Vagina (tissue), 2 donors: ENCODE data around the gene GPANK1. TPM values are rescaled to one million over a fixed set of nuclear protein-coding genes. Genes with fewer than 3 reads are reported as not detected.

Source experiments
- DNase-seq, 2 donors: peaks; one replicate each; pipeline ENCODE4 v3.0.0-alpha.2; 2017; ENCODE audit errors: extremely low spot score in 2 of 2
- H3K27ac ChIP-seq: fragments of 200-600 bp; sonication (generic); one replicate; pipeline ENCODE4 v1.5.1; 2019
- H3K27me3 ChIP-seq: fragments of 200-600 bp; sonication (generic); one replicate; pipeline ENCODE4 v1.5.1; 2019
- H3K36me3 ChIP-seq, 2 donors: fragments of 200-600 bp; sonication (generic); one replicate each; pipeline ENCODE4 v1.5.1; 2017 to 2019
- H3K4me1 ChIP-seq: fragments of 200-600 bp; sonication (generic); one replicate; pipeline ENCODE4 v1.5.1; 2019
- H3K4me3 ChIP-seq, 2 donors: fragments of 200-600 bp; sonication (generic); 1 replicate in 1 of 2; 2 replicates in 1 of 2; pipeline ENCODE4 v1.5.1; 2016 to 2019
- H3K9me3 ChIP-seq: fragments of 200-600 bp; sonication (generic); one replicate; pipeline ENCODE4 v1.5.1; 2019
- POLR2A ChIP-seq, 2 donors: fragments of 450-650 bp; IDR thresholded peaks; one replicate each; pipeline ENCODE4 v1.6.1; 2017; ENCODE audit warnings: antibody characterized with exemption in 2 of 2, mild to moderate bottlenecking in 2 of 2, moderate library complexity in 2 of 2
- POLR2AphosphoS5 ChIP-seq, 2 donors: sonication (generic); formaldehyde crosslinking; IDR thresholded peaks; one replicate each; pipeline ENCODE4 v1.9.0; 2017; ENCODE audit warnings: antibody characterized with exemption in 2 of 2, mild to moderate bottlenecking in 2 of 2, low read depth in 1 of 2; ENCODE audit not compliant: insufficient read depth in 1 of 2
- intact Hi-C: fragments of 100-400 bp; cut with DNase I; formaldehyde crosslinking; loops from one replicate; pipeline ENCODE4 v1.15.1; 2023
- total RNA-seq: library from RNA; depleted of rRNA; stranded (reverse); fragments of >200 nt; gene quantifications from one replicate; pipeline ENCODE4 v1.2.3, GENCODE V29; 2016
- TF ChIP-seq, protein P1 (sequence below), 3 experiments: fragments of 450-650 bp in 2 of 3; fragments of 200-600 bp in 1 of 3; sonication (generic) in 1 of 3; IDR thresholded peaks; one replicate each; pipeline ENCODE4 v1.5.1; 2017 to 2019; ENCODE audit warnings: antibody characterized with exemption in 3 of 3, mild to moderate bottlenecking in 2 of 3, moderate library complexity in 2 of 3

GPANK1 gene
- total RNA-seq, 1 donor from 2014 or later = 16.9 TPM

DNA sequence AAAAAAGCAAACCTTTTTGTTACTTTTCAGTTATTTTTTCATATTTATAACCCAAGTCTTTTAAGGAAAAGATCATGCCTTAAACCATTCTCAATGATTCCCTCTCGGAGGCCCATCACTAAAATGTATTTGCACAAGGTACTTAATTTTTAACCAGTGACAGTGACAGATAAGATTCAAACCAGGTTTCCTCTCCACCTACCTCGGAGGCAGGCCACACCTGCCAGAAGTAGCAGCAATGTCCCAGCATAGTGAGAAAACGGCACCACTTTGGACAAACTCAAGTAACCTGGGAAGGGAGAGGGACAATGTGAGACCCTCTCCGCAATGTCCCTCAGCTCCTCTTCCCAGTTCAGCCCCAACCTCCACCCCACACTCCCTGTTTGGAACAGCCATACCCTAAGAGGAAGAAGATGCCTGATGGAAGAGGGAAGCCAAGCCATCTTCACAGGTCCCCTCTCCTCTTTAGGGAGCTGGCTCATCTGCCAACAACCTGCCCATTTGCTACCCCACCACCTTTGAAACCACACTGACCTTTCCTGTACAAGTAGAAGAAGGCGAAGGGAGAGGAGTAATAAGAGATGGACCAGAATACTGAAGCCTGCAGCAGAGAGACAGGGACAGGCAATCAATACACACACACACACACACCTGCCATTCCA is 36.1 kb upstream of the GPANK1 start:
- H3K9me3 ChIP-seq = no peaks in the 10 kb centered on the region
- H3K4me1 ChIP-seq = peaks cover 28% of the 10 kb centered on the region
- no peaks in the 10 kb centered on the region for H3K27me3 ChIP-seq
- peaks cover 0 to 28% of the 10 kb centered on the region in 2 donors for H3K36me3 ChIP-seq
- peak overlapping the region; percentile 98 for H3K27ac ChIP-seq
- intact Hi-C loops = loop anchor here (2.0 kb wide), 1 partner anchor 32 kb away; the partner anchor contains the start of gene LY6G5B
- no peak for DNase-seq
- no peak overlapping the region for H3K4me3 ChIP-seq
- TF ChIP-seq POLR2A (IDR thresholded peaks at IDR 0.05) = no peak
- TF ChIP-seq, protein P1, sequence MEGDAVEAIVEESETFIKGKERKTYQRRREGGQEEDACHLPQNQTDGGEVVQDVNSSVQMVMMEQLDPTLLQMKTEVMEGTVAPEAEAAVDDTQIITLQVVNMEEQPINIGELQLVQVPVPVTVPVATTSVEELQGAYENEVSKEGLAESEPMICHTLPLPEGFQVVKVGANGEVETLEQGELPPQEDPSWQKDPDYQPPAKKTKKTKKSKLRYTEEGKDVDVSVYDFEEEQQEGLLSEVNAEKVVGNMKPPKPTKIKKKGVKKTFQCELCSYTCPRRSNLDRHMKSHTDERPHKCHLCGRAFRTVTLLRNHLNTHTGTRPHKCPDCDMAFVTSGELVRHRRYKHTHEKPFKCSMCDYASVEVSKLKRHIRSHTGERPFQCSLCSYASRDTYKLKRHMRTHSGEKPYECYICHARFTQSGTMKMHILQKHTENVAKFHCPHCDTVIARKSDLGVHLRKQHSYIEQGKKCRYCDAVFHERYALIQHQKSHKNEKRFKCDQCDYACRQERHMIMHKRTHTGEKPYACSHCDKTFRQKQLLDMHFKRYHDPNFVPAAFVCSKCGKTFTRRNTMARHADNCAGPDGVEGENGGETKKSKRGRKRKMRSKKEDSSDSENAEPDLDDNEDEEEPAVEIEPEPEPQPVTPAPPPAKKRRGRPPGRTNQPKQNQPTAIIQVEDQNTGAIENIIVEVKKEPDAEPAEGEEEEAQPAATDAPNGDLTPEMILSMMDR (IDR thresholded peaks at IDR 0.05) = no peak
- TF ChIP-seq POLR2AphosphoS5 (IDR thresholded peaks at IDR 0.05; ENCODE audit: insufficient read depth in 1 of 2, low read depth in 1 of 2) = no peak

DNA sequence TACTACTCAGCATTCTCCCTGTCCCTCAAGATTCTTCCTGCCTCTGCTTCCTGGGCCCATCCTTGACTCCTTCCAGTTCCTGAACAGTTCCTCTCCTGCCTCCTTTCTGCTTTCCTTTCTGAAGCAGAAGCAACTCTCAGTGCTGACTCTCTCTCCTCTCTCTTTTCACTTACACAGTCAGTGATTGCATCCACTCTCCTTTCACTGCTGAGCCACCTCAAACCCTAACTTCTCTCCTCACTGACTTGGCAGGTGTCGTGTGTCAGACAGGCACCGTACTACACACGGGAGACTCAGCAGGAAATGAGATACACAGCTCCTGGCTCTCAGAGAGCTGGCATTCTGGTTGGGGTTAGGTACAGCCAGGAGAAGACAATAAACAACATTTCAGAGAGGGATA is 32.8 kb upstream of the GPANK1 start:
- Histone ChIP-seq H3K27ac (no peak overlapping the region), H3K4me3 (no peak overlapping the region), H3K4me1 (peaks cover 23% of the 10 kb centered on the region), H3K36me3 (peaks cover 0 to 59% of the 10 kb centered on the region in 2 donors), H3K27me3 (no peaks in the 10 kb centered on the region), H3K9me3 (no peaks in the 10 kb centered on the region)
- TF ChIP-seq POLR2A (IDR thresholded peaks at IDR 0.05) (no peak), POLR2AphosphoS5 (IDR thresholded peaks at IDR 0.05; ENCODE audit: insufficient read depth in 1 of 2, low read depth in 1 of 2) (no peak)
- TF ChIP-seq, protein P1 (IDR thresholded peaks at IDR 0.05) = no peak
- intact Hi-C loops = no loop called here
- DNase-seq = no peak

DNA sequence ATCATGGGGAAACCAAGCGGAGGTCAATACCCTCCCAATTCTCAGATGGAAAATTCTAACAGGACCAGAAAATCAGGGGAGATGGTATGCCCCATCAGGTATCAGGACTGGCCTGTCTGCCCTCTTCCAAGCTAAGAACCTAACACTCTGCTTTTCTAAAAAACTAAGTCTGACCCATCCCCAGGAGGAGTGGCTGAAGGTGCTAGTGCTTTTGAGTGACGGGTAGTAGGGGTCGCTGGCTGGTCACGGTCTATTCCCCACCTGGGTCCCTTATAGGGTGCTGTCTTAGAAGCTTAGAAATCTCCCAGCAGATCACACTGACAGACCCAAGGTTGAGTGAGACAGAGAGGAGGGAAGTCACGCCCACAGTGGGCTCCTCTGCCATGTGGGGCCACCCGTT is 28.7 kb upstream of the GPANK1 start:
- no peak for DNase-seq
- TF ChIP-seq POLR2AphosphoS5 (IDR thresholded peaks at IDR 0.05; ENCODE audit: insufficient read depth in 1 of 2, low read depth in 1 of 2) = no peak
- Histone ChIP-seq H3K9me3 (no peaks in the 10 kb centered on the region), H3K27ac (no peak overlapping the region), H3K36me3 (peaks cover 0 to 82% of the 10 kb centered on the region in 2 donors), H3K4me1 (no peaks in the 10 kb centered on the region), H3K4me3 (no peak overlapping the region), H3K27me3 (no peaks in the 10 kb centered on the region)
- intact Hi-C loops = no loop called here

DNA sequence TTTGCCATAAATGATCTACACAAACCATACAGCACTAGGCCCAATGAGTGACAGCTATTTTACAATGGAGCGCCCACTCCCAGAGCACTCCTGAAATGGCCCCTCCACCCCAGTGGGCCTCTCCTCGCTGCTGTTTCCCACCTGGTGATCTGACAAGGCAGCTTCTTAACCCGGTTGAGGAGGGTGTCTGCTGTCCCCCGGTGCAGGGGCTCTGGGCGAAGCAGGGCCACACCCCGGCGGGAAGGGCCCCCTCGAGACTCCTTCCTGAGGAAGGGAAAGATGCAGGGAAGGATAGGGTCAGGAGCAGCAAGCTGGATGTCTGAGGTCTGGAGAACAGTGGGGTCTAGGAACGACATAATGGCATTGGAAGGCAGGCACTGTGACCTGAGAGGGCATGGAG is 28.1 kb upstream of the GPANK1 start:
- intact Hi-C loops = no loop called here
- Histone ChIP-seq H3K27me3 (no peaks in the 10 kb centered on the region), H3K36me3 (peaks cover 0 to 89% of the 10 kb centered on the region in 2 donors), H3K27ac (no peak overlapping the region), H3K4me3 (no peak overlapping the region), H3K9me3 (no peaks in the 10 kb centered on the region), H3K4me1 (no peaks in the 10 kb centered on the region)
- TF ChIP-seq, protein P1 (IDR thresholded peaks at IDR 0.05) = no peak
- TF ChIP-seq POLR2AphosphoS5 (IDR thresholded peaks at IDR 0.05; ENCODE audit: insufficient read depth in 1 of 2, low read depth in 1 of 2) = no peak
- TF ChIP-seq POLR2A (IDR thresholded peaks at IDR 0.05) = no peak
- no peak for DNase-seq

DNA sequence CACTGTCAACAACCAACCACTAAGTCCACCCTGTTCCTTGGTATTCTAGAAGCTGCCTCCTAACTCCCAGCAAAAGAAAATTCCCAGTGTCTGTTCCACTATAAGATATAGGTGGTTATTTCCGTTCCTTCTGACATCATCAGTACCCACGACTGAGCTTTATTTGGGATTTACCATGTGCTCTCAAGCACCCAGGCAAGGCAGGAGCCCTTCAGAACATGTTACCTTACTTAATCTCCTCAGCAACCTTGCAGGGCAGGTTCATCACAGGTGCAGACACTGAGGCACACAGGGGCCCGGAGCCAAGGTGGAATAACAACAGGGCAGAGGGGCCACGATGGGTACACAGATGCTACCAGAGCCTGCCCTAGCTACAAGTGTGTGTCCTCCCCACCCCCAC is 27.6 kb upstream of the GPANK1 start:
- no peak for DNase-seq
- Histone ChIP-seq H3K4me1 (no peaks in the 10 kb centered on the region), H3K9me3 (no peaks in the 10 kb centered on the region), H3K27me3 (no peaks in the 10 kb centered on the region), H3K36me3 (peaks cover 0 to 94% of the 10 kb centered on the region in 2 donors), H3K4me3 (no peak overlapping the region), H3K27ac (no peak overlapping the region)
- intact Hi-C loops = no loop called here
- TF ChIP-seq POLR2A (IDR thresholded peaks at IDR 0.05) (no peak), POLR2AphosphoS5 (IDR thresholded peaks at IDR 0.05; ENCODE audit: insufficient read depth in 1 of 2, low read depth in 1 of 2) (no peak)
- TF ChIP-seq, protein P1 (IDR thresholded peaks at IDR 0.05) = no peak
